ENCODE data around the gene USH1C.

The USH1C gene

GRCh38 chr11:17571431-17572358 is 27.5 kb upstream of the USH1C start:
- FAIRE-seq (no peak), DNase-seq (ENCODE audit: low spot score) (no peak)

GRCh38 chr11:17570034-17570433 is 25.8 kb upstream of the USH1C start:
- FAIRE-seq, result no peak
- DNase-seq (ENCODE audit: low spot score), result no peak

DNA sequence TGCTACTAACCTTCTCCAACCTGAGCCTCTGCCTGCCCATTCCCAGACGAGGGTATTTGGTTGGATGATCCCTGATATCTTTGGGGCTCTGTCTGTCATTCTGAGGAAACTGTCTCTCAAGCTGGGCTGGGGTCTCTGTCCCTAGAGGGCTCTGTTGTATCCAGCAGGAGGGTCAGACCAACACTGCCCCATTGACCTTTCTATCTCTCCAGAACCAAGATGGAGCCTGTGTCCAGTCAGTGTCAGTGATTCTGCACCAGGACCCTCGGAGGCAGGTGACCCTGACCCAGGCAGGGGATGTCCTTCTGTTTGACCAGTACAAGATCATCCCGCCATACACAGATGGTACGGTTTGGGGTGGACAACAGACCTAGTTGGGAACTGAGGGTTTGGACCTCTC is 24.7 kb upstream of the USH1C start:
- DNase-seq (ENCODE audit: low spot score) (no peak), FAIRE-seq (no peak)

DNA sequence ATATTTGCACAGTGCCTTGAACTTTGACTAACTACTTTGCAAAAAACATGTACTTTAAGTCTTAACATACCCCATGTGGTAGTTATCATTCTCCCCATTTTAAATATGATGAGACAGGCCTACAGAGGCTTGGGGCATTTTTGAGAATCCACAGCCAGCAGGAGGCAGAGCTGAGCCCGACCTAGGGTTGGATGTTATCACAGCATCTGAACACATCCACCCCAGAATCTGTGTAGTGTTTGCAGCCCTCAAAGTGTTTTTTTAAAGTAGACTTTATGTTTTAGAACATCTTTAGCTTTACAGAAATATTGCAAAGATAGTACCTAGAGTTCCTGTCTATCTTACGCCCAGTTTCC is 20.4 kb upstream of the USH1C start:
- no peak for DNase-seq (ENCODE audit: low spot score)
- FAIRE-seq, result no peak

DNA sequence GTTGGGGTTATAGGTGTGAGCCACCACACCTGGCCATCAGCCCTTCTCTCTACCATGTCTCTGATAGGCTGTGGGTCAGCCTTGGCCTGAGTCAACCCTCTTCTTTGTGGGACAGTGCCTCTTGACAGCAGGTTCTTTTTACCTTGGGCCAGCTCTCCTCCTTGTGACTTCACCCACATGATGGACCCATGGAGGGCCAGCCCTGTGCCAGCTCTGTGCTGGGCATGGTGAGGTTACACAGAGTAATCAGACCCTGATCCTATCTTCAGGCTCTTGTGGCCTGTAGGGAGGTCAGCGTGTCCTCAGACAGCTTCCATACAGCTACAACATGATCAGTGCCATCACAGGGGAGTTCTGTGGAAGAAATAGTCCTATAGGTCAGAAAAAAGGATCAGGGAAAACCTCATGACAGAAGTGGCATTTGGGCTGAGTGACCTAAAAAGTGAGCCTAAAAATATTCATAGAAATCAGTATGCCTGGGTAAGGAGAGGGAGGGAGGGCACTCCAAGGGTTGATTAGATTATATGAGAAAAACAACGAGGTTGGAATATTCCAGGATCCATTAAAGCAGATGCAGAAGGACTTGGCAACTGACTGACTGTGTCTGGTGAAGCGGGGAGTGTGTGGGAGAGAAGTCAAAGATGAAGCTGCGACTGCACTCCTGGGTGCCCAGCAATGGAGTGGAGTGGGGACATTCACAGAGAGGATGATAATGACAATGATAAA is 19.9 kb upstream of the USH1C start:
- no peak for DNase-seq (ENCODE audit: low spot score)
- FAIRE-seq, result no peak

DNA sequence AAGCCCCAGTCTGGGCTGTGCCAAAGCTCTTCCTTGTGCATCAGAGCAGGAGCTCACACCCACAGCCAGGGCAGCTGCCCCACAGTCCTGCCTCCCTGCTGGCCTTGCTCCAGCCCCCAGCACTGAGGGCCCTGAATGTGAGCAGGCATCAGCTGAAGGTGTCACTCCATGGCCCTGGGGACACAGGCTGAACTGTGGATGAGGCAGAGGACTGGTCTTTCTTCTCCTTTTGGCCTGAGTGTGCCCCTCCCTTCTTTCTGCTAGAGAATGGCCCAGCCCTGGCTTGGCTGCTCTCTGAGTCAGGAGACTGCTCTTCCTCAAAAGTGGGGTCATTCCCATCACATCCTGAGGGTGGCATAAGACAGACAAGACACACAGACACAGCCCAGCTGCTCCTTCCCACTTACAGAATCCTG is 19.0 kb upstream of the USH1C start:
- DNase-seq (ENCODE audit: low spot score), result no peak
- no peak for FAIRE-seq

GRCh38 chr11:17561526-17561925 is 17.3 kb upstream of the USH1C start:
- no peak for FAIRE-seq

GRCh38 chr11:17561111-17561415 is 16.8 kb upstream of the USH1C start:
- no peak for FAIRE-seq
- DNase-seq (ENCODE audit: low spot score), result no peak

More at GRCh38 chr11:17561526-17561925, 17.3 kb upstream of the USH1C start:
- no peak for DNase-seq (ENCODE audit: low spot score)

- no peak for FAIRE-seq
Measured at GRCh38 chr11:17560281-17561110, 16.3 kb upstream of the USH1C start.

DNA sequence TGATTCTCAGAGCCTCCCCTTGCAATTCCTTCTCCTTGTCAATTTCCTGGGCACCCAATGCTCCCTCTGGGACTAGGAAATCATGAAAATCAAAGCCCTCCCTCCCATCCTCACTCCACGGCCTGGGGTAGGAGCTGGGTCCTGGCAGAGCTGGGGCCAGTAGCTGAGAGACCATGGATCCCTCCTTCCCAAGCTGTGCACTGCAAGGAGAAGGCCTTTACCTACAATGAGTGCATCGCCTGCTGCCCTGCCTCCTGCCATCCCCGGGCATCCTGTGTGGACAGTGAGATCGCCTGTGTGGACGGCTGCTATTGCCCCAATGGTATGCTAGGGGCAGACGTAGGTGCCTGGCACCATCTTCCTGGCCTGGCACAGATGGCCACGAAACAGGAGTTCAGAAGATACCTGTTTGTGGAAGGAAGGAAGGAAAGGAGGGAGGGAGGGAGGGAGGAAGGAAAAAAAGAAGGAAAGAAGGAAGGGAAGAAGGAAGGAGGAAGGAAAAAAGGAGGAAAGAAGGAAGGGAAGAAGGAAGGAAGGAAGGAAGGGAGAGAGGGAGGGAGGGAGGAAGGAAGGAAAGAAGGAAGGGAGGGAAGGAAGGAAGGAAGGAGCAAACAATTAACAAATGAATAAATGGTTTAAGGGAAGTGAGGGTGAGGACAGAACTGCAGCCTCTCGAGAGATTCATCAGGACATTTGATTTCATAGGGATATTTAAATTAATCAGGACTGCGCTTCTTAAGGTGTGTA is 15.3 kb upstream of the USH1C start:
- DNase-seq (ENCODE audit: low spot score) (no peak), FAIRE-seq (no peak)

More at GRCh38 chr11:17560281-17561110, 16.3 kb upstream of the USH1C start:
- no peak for DNase-seq (ENCODE audit: low spot score)

DNA sequence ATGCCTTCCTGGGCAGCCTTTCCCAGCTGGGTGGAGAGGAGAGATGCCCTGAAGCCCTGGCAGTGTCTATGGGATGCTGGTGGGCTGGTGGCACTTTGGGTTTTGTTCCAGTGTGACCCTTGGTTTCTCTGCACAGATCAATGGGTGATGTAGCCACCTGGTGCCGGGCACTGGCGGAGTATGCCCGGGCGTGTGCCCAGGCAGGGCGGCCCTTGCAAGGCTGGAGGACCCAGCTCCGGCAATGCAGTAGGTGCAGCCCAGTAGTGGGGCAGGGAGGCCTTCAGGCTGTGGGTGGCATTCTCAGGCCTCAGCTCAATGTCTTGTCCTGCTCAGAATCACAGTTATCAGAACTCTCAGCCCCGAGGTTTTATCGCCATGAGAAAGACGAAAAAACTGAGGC is 14.7 kb upstream of the USH1C start:
- DNase-seq (ENCODE audit: low spot score), result no peak
- no peak for FAIRE-seq

DNA sequence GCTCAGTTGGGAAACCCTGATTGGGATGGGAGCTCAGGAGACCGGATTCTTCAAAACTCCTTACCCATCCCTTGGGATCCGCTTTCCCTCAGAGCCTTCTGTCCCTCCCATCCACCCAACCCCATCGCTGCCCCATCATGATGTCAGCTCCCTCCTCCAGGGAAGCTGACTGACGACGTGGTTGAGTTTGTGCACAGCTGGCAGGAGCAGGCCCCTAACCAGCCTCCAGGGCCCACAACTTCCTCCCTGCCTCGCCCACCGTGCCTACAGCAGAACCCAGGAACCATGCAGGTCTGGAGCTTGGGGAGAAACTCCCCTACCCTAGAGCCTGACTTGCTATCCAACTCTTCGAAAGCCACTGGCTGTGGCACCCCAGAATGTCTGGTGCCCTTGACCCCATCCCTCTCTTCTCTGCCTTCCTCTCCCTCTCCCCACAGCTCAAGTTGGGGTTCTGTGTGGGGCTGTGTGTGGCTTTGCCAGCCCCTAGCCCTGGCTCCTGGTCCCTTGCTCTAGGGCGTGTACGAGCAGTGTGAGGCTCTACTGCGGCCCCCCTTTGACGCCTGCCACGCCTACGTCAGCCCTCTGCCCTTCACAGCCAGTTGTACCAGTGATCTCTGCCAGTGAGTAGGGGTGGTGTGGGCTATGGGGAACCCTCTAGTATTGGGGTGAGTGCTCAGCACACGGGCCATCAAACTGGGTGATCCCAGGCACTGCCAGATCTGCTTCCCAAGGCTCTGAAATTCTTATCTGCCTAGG is 14.0 kb upstream of the USH1C start:
- FAIRE-seq (no peak), DNase-seq (ENCODE audit: low spot score) (no peak)

DNA sequence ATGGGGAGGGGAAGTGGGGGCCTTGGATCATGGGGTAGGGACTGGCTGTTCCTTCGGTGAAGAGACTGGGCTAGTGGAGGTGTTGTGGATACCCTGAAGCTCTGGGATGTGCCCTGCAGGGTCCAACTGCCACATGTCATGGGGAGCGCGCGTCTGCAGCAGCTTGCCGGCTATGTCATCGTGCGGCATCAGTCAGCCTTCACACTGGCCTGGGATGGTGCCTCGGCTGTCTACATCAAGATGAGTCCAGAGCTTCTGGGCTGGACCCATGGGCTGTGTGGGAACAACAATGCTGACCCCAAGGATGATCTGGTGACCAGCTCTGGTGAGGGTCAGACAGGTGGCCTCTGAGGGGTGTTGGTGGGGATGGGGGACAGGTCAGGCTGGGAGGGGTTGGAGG is 12.8 kb upstream of the USH1C start:
- no peak for FAIRE-seq
- DNase-seq (ENCODE audit: low spot score), result no peak

GRCh38 chr11:17554487-17554886 is 10.3 kb upstream of the USH1C start:
- FAIRE-seq, result no peak

GRCh38 chr11:17553249-17553546 is 9.0 kb upstream of the USH1C start:
- DNase-seq (ENCODE audit: low spot score), result no peak
- no peak for FAIRE-seq

More at GRCh38 chr11:17554487-17554886, 10.3 kb upstream of the USH1C start:
- DNase-seq (ENCODE audit: low spot score), result no peak

DNA sequence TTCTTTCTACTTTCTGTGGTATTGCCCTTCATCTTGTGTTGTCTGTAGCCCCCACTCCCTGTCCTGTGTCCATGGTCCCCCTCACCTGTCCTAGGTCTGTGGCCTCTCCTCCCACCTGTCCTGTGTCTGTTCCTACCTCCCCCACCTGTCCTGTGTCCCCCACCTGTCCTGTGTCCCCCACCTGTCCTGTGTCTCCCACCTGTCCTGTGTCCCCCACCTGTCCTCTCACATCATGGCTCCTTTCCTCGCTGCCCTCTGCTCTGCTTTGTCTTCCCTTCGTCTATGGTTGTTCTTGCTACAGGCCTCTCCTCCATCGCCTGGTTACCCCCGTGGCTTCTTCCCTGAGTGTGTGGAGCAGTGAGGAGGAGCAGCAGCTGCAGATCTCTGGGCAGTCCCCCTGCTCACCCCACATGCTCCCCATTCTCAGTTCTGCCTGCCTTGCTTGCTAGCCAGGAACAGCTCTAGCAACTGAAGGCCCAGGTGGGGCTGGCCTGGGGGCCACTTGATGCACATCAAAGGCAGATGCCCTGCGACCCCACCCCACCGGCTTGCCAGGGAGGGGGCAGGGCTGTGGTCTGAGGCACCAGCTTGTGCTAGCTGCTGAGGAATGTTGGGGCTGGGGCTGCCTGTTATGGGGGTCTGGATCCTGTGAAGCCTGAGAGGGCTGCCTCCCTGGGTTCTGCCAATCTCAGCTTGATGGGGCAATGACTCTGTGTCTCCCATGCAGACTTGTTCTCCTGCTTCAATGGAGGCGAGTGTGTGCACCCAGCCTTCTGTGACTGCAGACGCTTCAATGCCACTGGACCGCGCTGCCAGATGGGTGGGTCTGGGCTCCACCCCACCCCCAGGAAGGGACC is 8.4 kb upstream of the USH1C start:
- DNase-seq (ENCODE audit: low spot score), result no peak
- FAIRE-seq, result no peak

GRCh38 chr11:17552041-17552355 is 7.8 kb upstream of the USH1C start:
- DNase-seq (ENCODE audit: low spot score), result no peak
- FAIRE-seq, result no peak

- FAIRE-seq, result no peak
- DNase-seq (ENCODE audit: low spot score), result no peak
Measured at GRCh38 chr11:17551347-17552040, 7.3 kb upstream of the USH1C start.
